HG02759 (cell line): ENCODE measurements around the gene NCKAP5L.
A peak's percentile ranks its signal among the peaks of the same experiment; 100 is the strongest.
"Not testable (repeated sequence)": the region's sequence is repeated elsewhere in the genome, so short reads cannot be mapped to it uniquely, and the experiment has no call there.

Experiments
- ATAC-seq: cut with Tn5 transposase; IDR thresholded peaks from one replicate; pipeline ENCODE4 v1.9.1; 2021; ENCODE audit warnings: mild to moderate bottlenecking, moderate library complexity; ENCODE audit not compliant: unreplicated experiment

The NCKAP5L gene

DNA sequence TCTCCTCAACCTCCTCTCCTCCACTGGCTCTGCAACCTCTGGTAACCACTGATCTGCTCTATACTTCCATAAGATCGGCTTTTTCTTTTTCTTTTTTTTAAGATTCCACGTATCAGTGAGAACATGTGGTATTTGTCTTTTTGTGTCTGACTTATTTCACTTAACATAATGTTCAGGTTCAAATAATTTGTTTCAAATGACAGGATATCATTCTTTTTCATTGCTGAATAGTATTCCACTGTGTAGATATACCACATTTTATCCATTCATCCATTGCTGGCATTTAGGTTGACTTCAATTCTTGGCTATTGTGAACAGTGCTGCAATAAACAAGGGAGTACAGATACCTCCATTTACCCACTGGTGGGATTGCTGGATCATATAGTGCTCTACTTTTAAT lies 40.5 kb downstream of the NCKAP5L start:
- ATAC-seq, result no peak

DNA sequence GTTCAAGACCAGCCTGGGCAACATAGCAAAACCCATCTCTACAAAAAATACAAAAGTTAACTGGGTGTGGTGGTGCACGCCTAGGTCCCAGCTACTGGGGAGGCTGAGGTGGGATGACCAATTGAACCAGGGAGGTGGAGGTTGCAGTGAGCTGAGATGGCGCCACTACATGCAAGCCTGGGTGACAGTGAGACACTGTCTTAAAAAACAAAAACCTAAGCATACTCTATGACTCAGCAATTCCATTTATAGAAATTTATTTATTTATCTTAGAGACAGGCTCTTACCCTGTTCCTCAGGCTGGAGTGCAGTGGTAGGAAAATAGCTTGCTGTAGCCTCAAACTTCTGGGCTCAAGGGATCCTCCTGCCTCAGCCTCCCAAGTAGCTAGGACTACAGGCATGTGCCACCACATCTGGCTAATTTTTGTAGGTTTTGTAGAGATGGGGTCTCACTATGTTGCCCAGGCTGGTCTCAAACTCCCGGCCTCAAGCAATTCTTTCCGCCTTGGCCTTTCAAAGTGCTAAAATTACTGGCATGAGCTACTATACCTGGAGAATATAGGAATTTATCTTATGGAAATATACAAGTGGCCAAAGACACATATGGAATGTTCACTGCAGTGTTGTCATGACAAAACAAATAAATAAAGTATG lies 43.3 kb downstream of the NCKAP5L start:
- no peak for ATAC-seq

- no peak for ATAC-seq
Observed at GRCh38 chr12:49783917-49784676, 44.1 kb downstream of the NCKAP5L start.

GRCh38 chr12:49780914-49781313 lies 47.3 kb downstream of the NCKAP5L start:
- not testable (repeated sequence) for ATAC-seq

- no peak for ATAC-seq
Observed at GRCh38 chr12:49779581-49779980, 48.6 kb downstream of the NCKAP5L start.

- ATAC-seq, result no peak
Observed at GRCh38 chr12:49777800-49778748, 50.1 kb downstream of the NCKAP5L start.

GRCh38 chr12:49777341-49777740 lies 50.9 kb downstream of the NCKAP5L start:
- no peak for ATAC-seq

DNA sequence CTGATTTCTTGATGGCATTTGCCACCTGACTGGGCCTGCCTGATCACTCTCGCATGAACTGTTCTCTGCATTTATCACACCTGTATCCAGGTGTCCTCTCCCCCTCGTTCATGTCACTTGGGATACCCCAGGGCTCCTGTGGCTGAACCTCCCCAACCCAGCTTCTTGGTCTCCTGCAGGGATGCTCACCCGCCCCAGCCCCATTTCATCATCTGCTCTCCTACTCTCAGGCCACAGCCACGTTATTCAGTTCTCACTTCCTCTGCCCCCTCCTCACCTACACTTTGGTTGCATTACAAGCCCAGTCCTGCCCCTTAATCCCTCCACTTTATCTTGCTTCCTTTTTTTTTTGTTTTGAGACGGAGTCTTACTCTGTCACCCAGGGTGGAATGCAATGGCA lies 51.4 kb downstream of the NCKAP5L start:
- ATAC-seq, result no peak

GRCh38 chr12:49776413-49776812 lies 51.8 kb downstream of the NCKAP5L start:
- ATAC-seq, result no peak

DNA sequence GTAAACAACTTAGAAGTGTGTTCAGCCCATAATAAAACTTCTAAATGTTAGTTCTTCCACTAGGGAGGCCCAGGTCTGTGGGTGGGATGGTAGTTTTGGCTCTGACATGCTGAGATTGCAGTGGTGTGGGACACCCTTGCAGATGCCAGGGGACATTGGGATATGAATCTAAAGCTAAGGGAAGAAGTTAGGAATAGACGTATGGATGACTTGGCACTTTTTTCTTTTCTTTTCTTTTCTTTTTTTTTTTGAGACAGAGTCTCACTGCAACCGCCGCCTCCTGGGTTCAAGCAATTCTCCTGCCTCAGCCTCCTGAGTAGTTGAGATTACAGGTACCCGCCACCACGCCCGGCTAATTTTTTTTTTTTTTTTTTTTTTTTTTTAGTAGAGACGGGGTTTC lies 55.1 kb downstream of the NCKAP5L start:
- not testable (repeated sequence) for ATAC-seq

DNA sequence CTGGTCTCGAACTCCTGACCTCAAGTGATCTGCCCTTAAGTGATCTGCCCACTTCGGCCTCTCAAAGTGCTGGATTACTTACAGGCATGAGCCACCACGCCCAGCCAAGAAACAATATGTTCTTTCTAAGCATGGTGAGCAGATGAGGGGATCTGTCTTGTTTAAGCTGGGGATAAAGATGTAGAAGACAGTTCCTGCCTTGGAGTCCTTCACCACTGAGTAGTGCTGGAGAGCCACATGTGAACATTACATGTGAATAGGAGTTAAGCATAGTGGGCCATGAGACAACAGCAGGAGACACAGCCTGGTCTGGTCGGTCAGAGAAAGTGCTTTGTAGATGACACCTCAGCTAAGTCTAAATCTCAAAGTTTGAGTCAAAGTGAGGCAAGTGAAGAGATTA lies 60.9 kb downstream of the NCKAP5L start:
- ATAC-seq, result no peak

DNA sequence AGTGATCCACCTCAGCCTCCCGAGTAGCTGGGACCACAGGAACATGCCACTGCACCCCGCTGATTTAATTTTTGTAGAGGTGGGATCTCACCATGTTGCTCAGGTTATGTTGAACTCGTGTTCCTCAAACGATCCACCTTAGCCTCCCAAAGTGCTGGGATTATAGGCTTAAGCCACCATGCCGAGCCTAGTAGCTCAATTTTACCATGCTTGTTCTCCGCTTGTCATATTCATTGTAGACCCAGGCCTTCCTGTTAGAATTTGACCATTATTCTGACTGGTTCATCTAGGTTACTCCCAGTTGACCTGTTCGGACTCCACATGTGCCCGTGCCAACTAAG lies 62.1 kb downstream of the NCKAP5L start:
- no peak for ATAC-seq

DNA sequence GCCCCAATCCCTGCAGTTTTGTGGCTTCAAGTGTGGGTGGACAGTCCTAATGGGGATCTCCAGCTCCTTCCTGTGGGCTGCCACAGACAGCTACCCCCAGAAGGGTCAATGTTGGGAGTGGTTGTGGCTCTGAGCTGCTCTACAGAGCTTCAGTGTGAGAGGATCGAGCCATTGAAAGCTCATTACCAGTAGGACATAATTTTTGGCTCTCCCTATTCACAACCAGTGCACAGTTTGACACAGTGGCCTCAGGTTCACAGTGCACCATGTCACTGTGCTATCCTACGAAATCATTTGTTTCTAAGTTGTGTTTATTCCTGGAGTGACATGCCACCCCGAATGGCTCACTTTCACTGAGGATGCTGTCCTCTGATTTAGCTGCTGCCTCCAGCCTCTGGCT lies 64.1 kb downstream of the NCKAP5L start:
- no peak for ATAC-seq

- ATAC-seq, result no peak
Observed at GRCh38 chr12:49763006-49763591, 65.1 kb downstream of the NCKAP5L start.

GRCh38 chr12:49762468-49762847 lies 65.8 kb downstream of the NCKAP5L start:
- no peak for ATAC-seq

GRCh38 chr12:49761677-49762467 lies 66.3 kb downstream of the NCKAP5L start:
- ATAC-seq, result no peak

DNA sequence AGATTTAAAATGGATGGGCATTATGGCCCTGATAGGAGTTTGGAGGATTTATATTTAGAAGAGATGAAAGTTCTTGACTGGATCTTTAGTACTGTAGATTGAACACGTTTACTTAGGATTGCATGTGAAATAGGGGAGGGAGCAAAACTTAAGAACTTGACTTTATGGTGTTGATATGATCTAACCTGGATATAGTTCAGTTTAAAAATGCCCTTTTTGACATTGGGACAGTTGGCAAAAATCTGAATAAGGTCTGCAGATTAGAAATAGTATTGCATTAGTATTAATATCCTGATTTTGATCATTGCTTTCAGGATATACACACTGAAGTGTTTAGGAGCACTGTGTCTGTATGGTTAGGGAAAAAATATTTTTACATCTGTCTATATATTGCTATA lies 77.2 kb downstream of the NCKAP5L start:
- ATAC-seq, result no peak

- peak; percentile 56 for ATAC-seq
Observed at GRCh38 chr12:49750027-49750995, 77.9 kb downstream of the NCKAP5L start.

DNA sequence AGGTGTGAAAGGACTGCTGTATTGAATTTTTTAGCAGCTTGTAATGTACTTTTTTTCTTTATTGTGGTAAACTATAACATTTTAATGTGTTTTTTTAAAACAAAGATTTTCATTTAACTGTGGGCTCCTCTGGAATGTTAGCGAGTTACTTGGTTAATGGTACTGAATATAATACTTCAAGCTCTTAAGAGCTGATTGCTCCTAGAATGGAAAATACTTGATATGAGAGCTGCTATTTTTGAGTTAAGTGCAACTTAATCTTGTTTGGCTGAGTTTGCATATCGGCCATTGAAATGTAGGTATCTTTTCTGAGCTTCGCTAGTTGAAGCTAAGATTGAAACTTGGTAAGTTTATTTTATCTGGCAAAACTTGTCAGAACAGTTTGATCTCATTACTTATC lies 79.4 kb downstream of the NCKAP5L start:
- ATAC-seq, result no peak
